Measurements from ENCODE around the gene MRPL34. TPM values are rescaled to one million over a fixed set of nuclear protein-coding genes. Genes with fewer than 3 reads are reported as not detected.
A peak's percentile ranks its signal among the peaks of the same experiment; 100 is the strongest.

Gene MRPL34
- total RNA-seq = 100 to 1,000 TPM; 203 to 254 TPM

DNA sequence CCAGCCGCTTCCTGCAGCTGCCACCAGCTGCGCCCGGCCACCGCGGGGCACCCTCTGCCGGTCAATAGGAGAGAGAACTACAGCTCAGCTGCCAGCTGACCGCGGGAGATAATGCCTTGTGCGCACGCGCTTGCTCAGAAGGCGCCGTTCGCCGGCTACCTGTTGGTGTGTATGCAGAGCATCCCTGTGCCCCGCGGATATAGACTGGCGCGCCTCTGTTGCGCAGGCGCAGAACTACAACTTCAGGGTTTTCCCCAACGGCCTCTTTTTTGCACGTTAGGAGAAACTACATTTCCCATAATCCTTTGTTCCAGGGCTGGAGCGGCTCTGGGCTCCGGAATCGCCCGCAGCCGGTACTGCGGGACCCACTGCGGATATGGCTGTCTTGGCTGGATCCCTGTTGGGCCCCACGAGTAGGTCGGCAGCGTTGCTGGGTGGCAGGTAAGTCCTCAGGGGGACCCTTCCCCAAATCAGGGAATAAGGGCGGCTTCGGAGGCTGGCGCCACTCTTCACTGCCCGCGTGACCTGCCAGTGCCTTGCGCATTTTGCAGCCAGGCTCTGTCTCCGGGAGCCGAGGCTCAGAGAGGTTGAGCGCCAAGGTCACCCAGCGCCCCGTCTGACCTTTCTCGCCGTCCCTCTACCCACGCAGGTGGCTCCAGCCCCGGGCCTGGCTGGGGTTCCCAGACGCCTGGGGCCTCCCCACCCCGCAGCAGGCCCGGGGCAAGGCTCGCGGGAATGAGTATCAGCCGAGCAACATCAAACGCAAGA, at the start of gene MRPL34:
Gene MRPL34, plus strand, starts transcription at position 356 of the 768 bp plus-strand sequence. Its CDS starts 21 bp downstream, at position 377.
- peak within 1 kb of the TSS; percentile 55 to 77 for H3K4me3 ChIP-seq
- no peaks in the 10 kb centered on the region for H3K9me3 ChIP-seq
- peak; percentile 95 for DNase-seq (ENCODE audit: low spot score)
- peak within 1 kb of the TSS; percentile 91 to 96 for H3K27ac ChIP-seq
- H3K27me3 ChIP-seq = no peaks in the 10 kb centered on the region
- TF ChIP-seq, protein P1, sequence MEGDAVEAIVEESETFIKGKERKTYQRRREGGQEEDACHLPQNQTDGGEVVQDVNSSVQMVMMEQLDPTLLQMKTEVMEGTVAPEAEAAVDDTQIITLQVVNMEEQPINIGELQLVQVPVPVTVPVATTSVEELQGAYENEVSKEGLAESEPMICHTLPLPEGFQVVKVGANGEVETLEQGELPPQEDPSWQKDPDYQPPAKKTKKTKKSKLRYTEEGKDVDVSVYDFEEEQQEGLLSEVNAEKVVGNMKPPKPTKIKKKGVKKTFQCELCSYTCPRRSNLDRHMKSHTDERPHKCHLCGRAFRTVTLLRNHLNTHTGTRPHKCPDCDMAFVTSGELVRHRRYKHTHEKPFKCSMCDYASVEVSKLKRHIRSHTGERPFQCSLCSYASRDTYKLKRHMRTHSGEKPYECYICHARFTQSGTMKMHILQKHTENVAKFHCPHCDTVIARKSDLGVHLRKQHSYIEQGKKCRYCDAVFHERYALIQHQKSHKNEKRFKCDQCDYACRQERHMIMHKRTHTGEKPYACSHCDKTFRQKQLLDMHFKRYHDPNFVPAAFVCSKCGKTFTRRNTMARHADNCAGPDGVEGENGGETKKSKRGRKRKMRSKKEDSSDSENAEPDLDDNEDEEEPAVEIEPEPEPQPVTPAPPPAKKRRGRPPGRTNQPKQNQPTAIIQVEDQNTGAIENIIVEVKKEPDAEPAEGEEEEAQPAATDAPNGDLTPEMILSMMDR (IDR thresholded peaks at IDR 0.05) = peak in 1 of 2 donors; percentile 71
- H3K4me1 ChIP-seq = peaks cover 0 to 70% of the 10 kb centered on the region in 2 donors
- H3K36me3 ChIP-seq = no peaks in the 10 kb centered on the region

DNA sequence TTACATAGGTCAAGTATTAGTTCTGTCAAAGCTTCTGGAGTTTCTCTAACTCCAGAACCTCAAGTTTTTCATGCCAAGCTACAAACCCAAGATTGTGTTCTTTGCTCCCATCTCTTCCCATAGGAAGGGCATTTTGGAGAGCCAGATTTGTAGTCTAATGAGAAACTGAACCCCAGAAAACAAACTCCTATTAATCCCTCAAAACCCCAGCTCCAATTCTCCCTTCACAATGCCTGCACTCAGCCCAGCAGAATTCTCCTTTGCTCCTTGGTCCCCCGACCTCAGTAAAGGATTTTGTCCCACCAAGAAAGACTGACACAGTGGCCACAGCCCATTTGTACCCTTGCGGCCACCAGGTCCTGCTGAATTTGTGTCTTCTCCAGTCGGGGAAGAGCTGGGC, 49.5 kb upstream of the MRPL34 start:
- Histone ChIP-seq H3K9me3 (peaks cover 0 to 7% of the 10 kb centered on the region in 2 donors), H3K27me3 (no peaks in the 10 kb centered on the region), H3K4me1 (no peaks in the 10 kb centered on the region), H3K36me3 (no peaks in the 10 kb centered on the region), H3K27ac (no peak overlapping the region), H3K4me3 (no peak overlapping the region)
- DNase-seq (ENCODE audit: low spot score) = no peak
- TF ChIP-seq, protein P1 (IDR thresholded peaks at IDR 0.05) = no peak

DNA sequence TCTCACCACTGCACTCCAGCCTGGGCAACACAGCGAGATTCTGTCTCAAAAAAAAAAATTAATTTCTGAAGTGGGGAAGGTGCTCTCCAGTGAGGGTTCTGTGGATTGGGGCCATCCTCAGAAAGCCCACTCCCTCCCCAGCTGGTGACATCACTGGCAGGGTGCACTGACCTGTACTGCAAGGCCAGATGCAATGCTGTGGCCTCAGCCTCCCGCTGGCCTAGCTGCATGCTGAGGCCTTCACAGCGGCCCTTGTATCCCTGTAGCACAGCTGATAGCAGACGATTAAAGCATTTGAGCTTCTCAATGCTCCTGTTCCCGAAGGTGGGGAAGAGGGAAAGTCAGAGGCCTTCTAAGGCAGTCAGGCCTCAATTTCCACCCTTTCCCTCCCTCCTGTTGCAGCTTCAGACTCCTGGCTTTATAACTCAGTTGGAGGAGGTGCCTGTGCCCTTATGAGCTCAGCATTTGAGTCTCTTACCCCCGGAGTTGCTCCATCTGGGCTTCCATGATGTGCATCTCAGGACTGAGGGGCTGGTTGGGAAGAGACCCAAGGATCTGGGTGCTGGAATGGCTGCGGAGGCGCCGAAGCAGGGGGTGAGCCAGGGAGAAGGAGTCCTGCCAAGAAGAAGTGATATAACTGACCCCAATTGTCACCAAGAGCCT, 46.4 kb upstream of the MRPL34 start:
- H3K4me1 ChIP-seq = no peaks in the 10 kb centered on the region
- no peaks in the 10 kb centered on the region for H3K27me3 ChIP-seq
- H3K9me3 ChIP-seq = peaks cover 0 to 7% of the 10 kb centered on the region in 2 donors
- TF ChIP-seq, protein P1 (IDR thresholded peaks at IDR 0.05) = no peak
- no peak overlapping the region for H3K4me3 ChIP-seq
- H3K27ac ChIP-seq = no peak overlapping the region
- no peaks in the 10 kb centered on the region for H3K36me3 ChIP-seq
- no peak for DNase-seq (ENCODE audit: low spot score)

GRCh38 chr19:17259934-17260333, 45.7 kb upstream of the MRPL34 start:
- DNase-seq (ENCODE audit: low spot score) = no peak
- H3K27me3 ChIP-seq = no peaks in the 10 kb centered on the region
- H3K9me3 ChIP-seq = peaks cover 0 to 7% of the 10 kb centered on the region in 2 donors
- no peaks in the 10 kb centered on the region for H3K36me3 ChIP-seq
- H3K4me1 ChIP-seq = no peaks in the 10 kb centered on the region
- TF ChIP-seq, protein P1 (IDR thresholded peaks at IDR 0.05) = no peak
- no peak overlapping the region for H3K27ac ChIP-seq
- no peak overlapping the region for H3K4me3 ChIP-seq

GRCh38 chr19:17260842-17261325, 44.8 kb upstream of the MRPL34 start:
- peaks cover 0 to 7% of the 10 kb centered on the region in 2 donors for H3K9me3 ChIP-seq
- no peak overlapping the region for H3K4me3 ChIP-seq
- DNase-seq (ENCODE audit: low spot score) = peak; percentile 82
- H3K27me3 ChIP-seq = no peaks in the 10 kb centered on the region
- H3K36me3 ChIP-seq = no peaks in the 10 kb centered on the region
- no peak overlapping the region for H3K27ac ChIP-seq
- no peaks in the 10 kb centered on the region for H3K4me1 ChIP-seq
- TF ChIP-seq, protein P1 (IDR thresholded peaks at IDR 0.05) = peak; percentile 76 to 85
